ENCODE results near the gene SPEM3. TPM values are rescaled to one million over a fixed set of nuclear protein-coding genes. Genes with fewer than 3 reads are reported as not detected.

Gene SPEM3
- total and polyA plus RNA-seq, 2 donors (not counting 3 experiments of a cell fraction or from before 2014, with no cell fraction given), result not detected

DNA sequence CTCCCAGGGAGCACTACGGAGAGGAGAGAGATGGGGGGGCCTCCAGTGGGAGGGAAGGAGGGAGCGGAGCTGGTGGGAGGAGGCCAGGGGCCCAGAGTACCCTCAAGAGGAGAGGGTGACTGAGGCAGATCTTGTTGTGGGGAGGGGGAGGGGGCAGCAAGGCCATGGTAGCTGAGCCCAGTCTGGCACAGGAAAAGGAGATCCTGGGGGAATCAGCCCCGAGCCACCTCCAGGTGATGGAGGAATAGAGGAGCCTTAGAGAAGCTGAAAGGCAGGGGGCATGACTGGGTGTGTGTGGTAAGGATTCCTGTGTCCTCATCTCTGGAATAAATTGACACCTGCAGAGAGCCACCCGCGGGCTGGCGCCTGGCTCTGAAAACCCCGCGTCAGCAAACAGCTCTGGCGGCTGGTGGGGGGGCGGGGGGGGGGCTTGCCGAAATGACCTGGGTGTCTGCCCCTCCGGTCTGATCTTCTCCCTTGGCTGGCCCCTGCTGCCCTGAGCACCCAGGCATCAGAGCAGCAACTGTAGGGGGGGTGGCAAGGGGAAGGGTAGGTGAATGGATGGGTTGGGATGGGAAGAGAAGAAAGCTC is 22.3 kb upstream of the SPEM3 start:
- peaks cover 4% of the 10 kb centered on the region for H3K79me2 ChIP-seq (ENCODE audit: control insufficient read depth, insufficient read depth, low read length)
- H3K9me1 ChIP-seq (replicated peaks; ENCODE audit: control insufficient read depth, extremely low read depth, insufficient read depth, low read length), result no peaks in the 10 kb centered on the region
- no peak overlapping the region for H2AFZ ChIP-seq (ENCODE audit: low read depth, low read length)
- no TSS peak for BruUV-seq (replicated peaks)
- intact Hi-C loops (cut with micrococcal nuclease) (no loop called here), dilution Hi-C loops (cut with MboI; ENCODE audit: extremely low pct_ligation_motif_present, low sequenced_read_pairs) (no loop called here)
- H3K9ac ChIP-seq (replicated peaks; ENCODE audit: extremely low read depth, insufficient read depth, low read length), result no peak overlapping the region
- POLR2A ChIA-PET, result no interaction called here
- H3K27ac ChIP-seq (ENCODE audit: insufficient read depth, low read depth, low read length), result no peak overlapping the region
- no peak overlapping the region for H3K4me2 ChIP-seq (ENCODE audit: insufficient read depth, low read length)
- CTCF ChIA-PET, result interaction anchor here (1.0 to 1.2 kb wide), 3 partner anchors 12 to 155 kb away, joined by 3 read pairs; partner anchors contain the start of genes PLSCR3 and SENP3
- peaks cover 12% of the 10 kb centered on the region for H3K4me1 ChIP-seq (ENCODE audit: control insufficient read depth, extremely low read depth, insufficient read depth, low read length)
- no peak for FAIRE-seq
- TF ChIP-seq POLR2AphosphoS5 (IDR thresholded peaks at IDR 0.05; ENCODE audit: insufficient read depth, low read depth, low read length) (no peak), MYC (IDR thresholded peaks at IDR 0.05; ENCODE audit: low read depth, low read length) (no peak), EZH2 (IDR thresholded peaks at IDR 0.05; ENCODE audit: borderline replicate concordance, low read depth, low read length, severe bottlenecking) (no peak), GATA2 (IDR thresholded peaks at IDR 0.05; ENCODE audit: insufficient read depth, insufficient read length, low read depth, low read length) (no peak), FOS (IDR thresholded peaks at IDR 0.05; ENCODE audit: borderline replicate concordance, insufficient read depth, low read length) (no peak), POLR2A (IDR thresholded peaks at IDR 0.05; ENCODE audit: low read depth, low read length) (no peak), JUN (IDR thresholded peaks at IDR 0.05; ENCODE audit: borderline replicate concordance, insufficient read depth, insufficient read length, low read depth) (no peak)
- TF ChIP-seq, protein P1, sequence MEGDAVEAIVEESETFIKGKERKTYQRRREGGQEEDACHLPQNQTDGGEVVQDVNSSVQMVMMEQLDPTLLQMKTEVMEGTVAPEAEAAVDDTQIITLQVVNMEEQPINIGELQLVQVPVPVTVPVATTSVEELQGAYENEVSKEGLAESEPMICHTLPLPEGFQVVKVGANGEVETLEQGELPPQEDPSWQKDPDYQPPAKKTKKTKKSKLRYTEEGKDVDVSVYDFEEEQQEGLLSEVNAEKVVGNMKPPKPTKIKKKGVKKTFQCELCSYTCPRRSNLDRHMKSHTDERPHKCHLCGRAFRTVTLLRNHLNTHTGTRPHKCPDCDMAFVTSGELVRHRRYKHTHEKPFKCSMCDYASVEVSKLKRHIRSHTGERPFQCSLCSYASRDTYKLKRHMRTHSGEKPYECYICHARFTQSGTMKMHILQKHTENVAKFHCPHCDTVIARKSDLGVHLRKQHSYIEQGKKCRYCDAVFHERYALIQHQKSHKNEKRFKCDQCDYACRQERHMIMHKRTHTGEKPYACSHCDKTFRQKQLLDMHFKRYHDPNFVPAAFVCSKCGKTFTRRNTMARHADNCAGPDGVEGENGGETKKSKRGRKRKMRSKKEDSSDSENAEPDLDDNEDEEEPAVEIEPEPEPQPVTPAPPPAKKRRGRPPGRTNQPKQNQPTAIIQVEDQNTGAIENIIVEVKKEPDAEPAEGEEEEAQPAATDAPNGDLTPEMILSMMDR (IDR thresholded peaks at IDR 0.05; ENCODE audit: extremely low read depth in 1 of 2, insufficient read depth in 1 of 2, low read depth in 1 of 2, low read length in 2 of 2), result no peak
- TF ChIP-seq, protein P2, sequence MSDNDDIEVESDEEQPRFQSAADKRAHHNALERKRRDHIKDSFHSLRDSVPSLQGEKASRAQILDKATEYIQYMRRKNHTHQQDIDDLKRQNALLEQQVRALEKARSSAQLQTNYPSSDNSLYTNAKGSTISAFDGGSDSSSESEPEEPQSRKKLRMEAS (IDR thresholded peaks at IDR 0.05; ENCODE audit: insufficient read depth, insufficient read length), result no peak
- H3K36me3 ChIP-seq (ENCODE audit: control insufficient read depth in 2 of 2, extremely low read depth in 1 of 2, insufficient read depth in 2 of 2, low read length in 2 of 2), result peaks cover 0 to 15% of the 10 kb centered on the region in 2 experiments
- no peak overlapping the region for H3K4me3 ChIP-seq (replicated peaks in 1 of 3; ENCODE audit: insufficient read depth in 1 of 3, low read depth in 1 of 3, low read length in 3 of 3)
- H3K9me3 ChIP-seq (replicated peaks; ENCODE audit: control insufficient read depth, insufficient read depth, low read length), result no peaks in the 10 kb centered on the region
- no peaks in the 10 kb centered on the region for H3K27me3 ChIP-seq (ENCODE audit: control insufficient read depth in 2 of 2, insufficient read depth in 2 of 2, low read length in 2 of 2)
- no peak for DNase-seq (ENCODE audit: low read depth, low spot score)
- no peaks in the 10 kb centered on the region for H4K20me1 ChIP-seq (replicated peaks; ENCODE audit: control insufficient read depth, extremely low read depth, insufficient read depth, low read length)

All from endothelial cell of umbilical vein (primary cell).